Neural cell (in vitro differentiated cells): ENCODE results near the gene FAM177B.

ENCODE experiments used
- EP300 ChIP-seq: fragments of 450-650 bp; conservative IDR thresholded peaks from 2 replicates; pipeline ENCODE4 v1.6.1; 2014; ENCODE audit warnings: antibody characterized with exemption, mild to moderate bottlenecking, moderate library complexity; ENCODE audit not compliant: poor library complexity, severe bottlenecking
- EZH2 ChIP-seq: fragments of 200-600, 300-800 bp; shearing (Covaris generic), sonication (generic); IDR thresholded peaks from 2 replicates; pipeline ENCODE4 v1.6.1; 2014; ENCODE audit warnings: antibody characterized with exemption, low read length, borderline replicate concordance, mild to moderate bottlenecking; ENCODE audit not compliant: insufficient read depth, poor library complexity, severe bottlenecking
- POLR2AphosphoS5 ChIP-seq: IDR thresholded peaks from 2 replicates; pipeline ENCODE4 v1.6.1; 2012
- RAD21 ChIP-seq: fragments of 450-650 bp; conservative IDR thresholded peaks from 2 replicates; pipeline ENCODE4 v1.6.1; 2014; ENCODE audit warnings: antibody characterized with exemption, mild to moderate bottlenecking, moderate library complexity
- SMC3 ChIP-seq: fragments of 450-650 bp; conservative IDR thresholded peaks from 2 replicates; pipeline ENCODE4 v1.6.1; 2014; ENCODE audit warnings: antibody characterized with exemption, mild to moderate bottlenecking, moderate library complexity; ENCODE audit not compliant: poor library complexity
- TAF1 ChIP-seq: IDR thresholded peaks from 2 replicates; pipeline ENCODE4 v1.6.1; 2012; ENCODE audit warnings: low read depth
- TF ChIP-seq, protein P1 (sequence below): fragments of 450-650 bp; IDR thresholded peaks from 2 replicates; pipeline ENCODE4 v1.5.1; 2014; ENCODE audit warnings: antibody characterized with exemption, mild to moderate bottlenecking, moderate library complexity; ENCODE audit not compliant: poor library complexity, severe bottlenecking
- TF ChIP-seq, protein P2 (sequence below): IDR thresholded peaks from 2 replicates; pipeline ENCODE4 v1.6.1; 2012; ENCODE audit warnings: borderline replicate concordance

DNA sequence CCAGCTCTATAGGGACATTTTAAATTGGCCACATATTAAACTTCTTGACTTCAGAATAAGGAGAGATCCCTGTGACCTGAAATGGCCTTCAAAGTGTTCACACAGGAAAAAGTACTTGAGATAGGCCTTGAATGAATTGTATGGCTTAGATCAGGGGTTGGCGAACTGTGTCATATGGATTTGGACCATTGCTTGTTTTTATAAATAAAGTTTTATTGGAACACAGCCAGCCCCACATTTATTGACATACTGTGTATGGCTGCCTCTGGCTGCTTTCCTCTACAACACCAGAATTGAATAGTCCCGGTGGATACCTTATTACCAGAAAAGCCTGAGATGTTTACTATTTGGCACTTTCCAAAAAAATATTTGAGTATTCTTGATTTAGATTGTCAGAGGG, 20.6 kb upstream of the FAM177B start:
- TF ChIP-seq EZH2 (no peak), EP300 (no peak), RAD21 (no peak), POLR2AphosphoS5 (no peak), TAF1 (no peak), SMC3 (no peak)
- TF ChIP-seq, protein P1, sequence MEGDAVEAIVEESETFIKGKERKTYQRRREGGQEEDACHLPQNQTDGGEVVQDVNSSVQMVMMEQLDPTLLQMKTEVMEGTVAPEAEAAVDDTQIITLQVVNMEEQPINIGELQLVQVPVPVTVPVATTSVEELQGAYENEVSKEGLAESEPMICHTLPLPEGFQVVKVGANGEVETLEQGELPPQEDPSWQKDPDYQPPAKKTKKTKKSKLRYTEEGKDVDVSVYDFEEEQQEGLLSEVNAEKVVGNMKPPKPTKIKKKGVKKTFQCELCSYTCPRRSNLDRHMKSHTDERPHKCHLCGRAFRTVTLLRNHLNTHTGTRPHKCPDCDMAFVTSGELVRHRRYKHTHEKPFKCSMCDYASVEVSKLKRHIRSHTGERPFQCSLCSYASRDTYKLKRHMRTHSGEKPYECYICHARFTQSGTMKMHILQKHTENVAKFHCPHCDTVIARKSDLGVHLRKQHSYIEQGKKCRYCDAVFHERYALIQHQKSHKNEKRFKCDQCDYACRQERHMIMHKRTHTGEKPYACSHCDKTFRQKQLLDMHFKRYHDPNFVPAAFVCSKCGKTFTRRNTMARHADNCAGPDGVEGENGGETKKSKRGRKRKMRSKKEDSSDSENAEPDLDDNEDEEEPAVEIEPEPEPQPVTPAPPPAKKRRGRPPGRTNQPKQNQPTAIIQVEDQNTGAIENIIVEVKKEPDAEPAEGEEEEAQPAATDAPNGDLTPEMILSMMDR, result no peak
- TF ChIP-seq, protein P2, sequence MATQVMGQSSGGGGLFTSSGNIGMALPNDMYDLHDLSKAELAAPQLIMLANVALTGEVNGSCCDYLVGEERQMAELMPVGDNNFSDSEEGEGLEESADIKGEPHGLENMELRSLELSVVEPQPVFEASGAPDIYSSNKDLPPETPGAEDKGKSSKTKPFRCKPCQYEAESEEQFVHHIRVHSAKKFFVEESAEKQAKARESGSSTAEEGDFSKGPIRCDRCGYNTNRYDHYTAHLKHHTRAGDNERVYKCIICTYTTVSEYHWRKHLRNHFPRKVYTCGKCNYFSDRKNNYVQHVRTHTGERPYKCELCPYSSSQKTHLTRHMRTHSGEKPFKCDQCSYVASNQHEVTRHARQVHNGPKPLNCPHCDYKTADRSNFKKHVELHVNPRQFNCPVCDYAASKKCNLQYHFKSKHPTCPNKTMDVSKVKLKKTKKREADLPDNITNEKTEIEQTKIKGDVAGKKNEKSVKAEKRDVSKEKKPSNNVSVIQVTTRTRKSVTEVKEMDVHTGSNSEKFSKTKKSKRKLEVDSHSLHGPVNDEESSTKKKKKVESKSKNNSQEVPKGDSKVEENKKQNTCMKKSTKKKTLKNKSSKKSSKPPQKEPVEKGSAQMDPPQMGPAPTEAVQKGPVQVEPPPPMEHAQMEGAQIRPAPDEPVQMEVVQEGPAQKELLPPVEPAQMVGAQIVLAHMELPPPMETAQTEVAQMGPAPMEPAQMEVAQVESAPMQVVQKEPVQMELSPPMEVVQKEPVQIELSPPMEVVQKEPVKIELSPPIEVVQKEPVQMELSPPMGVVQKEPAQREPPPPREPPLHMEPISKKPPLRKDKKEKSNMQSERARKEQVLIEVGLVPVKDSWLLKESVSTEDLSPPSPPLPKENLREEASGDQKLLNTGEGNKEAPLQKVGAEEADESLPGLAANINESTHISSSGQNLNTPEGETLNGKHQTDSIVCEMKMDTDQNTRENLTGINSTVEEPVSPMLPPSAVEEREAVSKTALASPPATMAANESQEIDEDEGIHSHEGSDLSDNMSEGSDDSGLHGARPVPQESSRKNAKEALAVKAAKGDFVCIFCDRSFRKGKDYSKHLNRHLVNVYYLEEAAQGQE, result no peak
